ENCODE results near the gene CERKL. TPM values are rescaled to one million over a fixed set of nuclear protein-coding genes. Genes with fewer than 3 reads are reported as not detected.

Gene CERKL
- total and polyA plus RNA-seq, 2 experiments from 2014 or later: 0.32 to 0.69 TPM

DNA sequence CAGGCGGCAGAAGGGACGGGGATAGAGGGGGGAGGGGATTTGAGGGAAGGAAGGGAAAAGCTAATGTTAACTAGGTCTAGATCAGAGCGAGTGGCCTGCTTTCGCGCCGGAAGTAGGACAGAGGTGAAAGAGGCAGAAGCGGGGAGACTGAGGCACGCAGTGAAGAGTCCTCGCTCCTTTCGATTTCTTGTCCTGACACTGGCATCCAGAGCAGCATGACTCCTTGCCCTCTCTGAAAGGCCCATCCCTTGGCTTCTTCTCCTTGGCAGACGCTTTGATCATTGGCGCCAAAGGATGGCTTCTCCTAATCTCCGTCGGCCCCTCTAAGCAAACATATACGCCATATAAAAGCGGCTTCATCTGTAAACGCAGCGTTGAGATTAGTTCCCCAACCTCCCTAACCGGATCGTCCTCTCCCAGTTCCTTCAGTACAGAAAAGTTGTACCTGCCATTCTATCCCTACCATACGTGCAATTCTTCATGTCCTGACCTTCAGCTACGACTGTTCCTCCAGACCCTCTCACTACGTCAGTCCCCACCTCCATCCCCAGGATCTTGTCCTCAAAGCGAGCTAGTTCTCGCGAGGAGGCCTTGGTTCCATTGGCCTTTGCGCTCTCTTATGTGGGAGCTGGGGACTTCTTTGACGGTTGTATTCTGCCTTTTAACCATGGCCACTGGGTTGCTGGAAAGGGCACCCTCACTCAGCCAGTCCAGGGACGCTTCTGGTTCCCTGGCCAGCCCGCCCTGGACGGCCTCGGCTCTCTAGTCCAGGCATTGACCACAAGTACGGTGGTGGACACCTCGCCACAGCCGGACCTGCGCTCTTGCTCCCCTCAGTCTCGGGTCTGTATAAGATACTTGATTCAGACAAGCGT is 24.3 kb upstream of the CERKL start:
- no peaks in the 10 kb centered on the region for H3K79me2 ChIP-seq (replicated peaks; ENCODE audit: insufficient read depth)
- Mint-ChIP-seq H3K27me3 (ENCODE audit: insufficient read depth, low read depth, poor library complexity) (peaks cover 93% of the 10 kb centered on the region), H3K27ac (no peak overlapping the region), H3K4me1 (peaks cover 59% of the 10 kb centered on the region), H3K9me3 (no peaks in the 10 kb centered on the region; the same call in 2 of the 3 replicates), H3K36me3 (ENCODE audit: low read depth) (no peaks in the 10 kb centered on the region; the same call in 2 of the 3 replicates), H3K4me3 (peak overlapping the region; percentile 76)
- ATAC-seq: no peak
- peaks cover 61% of the 10 kb centered on the region for H3K4me1 ChIP-seq (ENCODE audit: insufficient read depth)
- peak overlapping the region; percentile 83 for H2AFZ ChIP-seq
- H3K4me3 ChIP-seq: peak overlapping the region; percentile 62
- no peaks in the 10 kb centered on the region for H3K9me2 ChIP-seq (ENCODE audit: insufficient read depth)
- H4K20me1 ChIP-seq (replicated peaks; ENCODE audit: insufficient read depth): peaks cover 35% of the 10 kb centered on the region
- peak overlapping the region; percentile 88 for H3K4me2 ChIP-seq
- peak; percentile 85 for TF ChIP-seq EZH2phosphoT487 (IDR thresholded peaks at IDR 0.05; ENCODE audit: unreplicated experiment)
- TF ChIP-seq CREB1 (CRISPR knock-in tag; IDR thresholded peaks at IDR 0.05; ENCODE audit: low read depth): no peak
- peak; percentile 78 for TF ChIP-seq EZH2 (IDR thresholded peaks at IDR 0.05; ENCODE audit: low read depth, unreplicated experiment)
- peak; percentile 29; the same call in 1 of the 2 replicates for TF ChIP-seq NANOG (IDR thresholded peaks at IDR 0.05; ENCODE audit: borderline replicate concordance)
- no peak for TF ChIP-seq JUNB (IDR thresholded peaks at IDR 0.05; ENCODE audit: unreplicated experiment)
- DNase-seq (ENCODE audit: low spot score): peak; percentile 63
- H3F3A ChIP-seq (replicated peaks; ENCODE audit: low read depth): peaks cover 11% of the 10 kb centered on the region; the same call in 1 of the 2 replicates
- H3K27ac ChIP-seq (ENCODE audit: low read depth): no peak overlapping the region
- no peaks in the 10 kb centered on the region for H3K36me3 ChIP-seq (ENCODE audit: insufficient read depth)
- peaks cover 100% of the 10 kb centered on the region for H3K27me3 ChIP-seq (ENCODE audit: insufficient read depth)

DNA sequence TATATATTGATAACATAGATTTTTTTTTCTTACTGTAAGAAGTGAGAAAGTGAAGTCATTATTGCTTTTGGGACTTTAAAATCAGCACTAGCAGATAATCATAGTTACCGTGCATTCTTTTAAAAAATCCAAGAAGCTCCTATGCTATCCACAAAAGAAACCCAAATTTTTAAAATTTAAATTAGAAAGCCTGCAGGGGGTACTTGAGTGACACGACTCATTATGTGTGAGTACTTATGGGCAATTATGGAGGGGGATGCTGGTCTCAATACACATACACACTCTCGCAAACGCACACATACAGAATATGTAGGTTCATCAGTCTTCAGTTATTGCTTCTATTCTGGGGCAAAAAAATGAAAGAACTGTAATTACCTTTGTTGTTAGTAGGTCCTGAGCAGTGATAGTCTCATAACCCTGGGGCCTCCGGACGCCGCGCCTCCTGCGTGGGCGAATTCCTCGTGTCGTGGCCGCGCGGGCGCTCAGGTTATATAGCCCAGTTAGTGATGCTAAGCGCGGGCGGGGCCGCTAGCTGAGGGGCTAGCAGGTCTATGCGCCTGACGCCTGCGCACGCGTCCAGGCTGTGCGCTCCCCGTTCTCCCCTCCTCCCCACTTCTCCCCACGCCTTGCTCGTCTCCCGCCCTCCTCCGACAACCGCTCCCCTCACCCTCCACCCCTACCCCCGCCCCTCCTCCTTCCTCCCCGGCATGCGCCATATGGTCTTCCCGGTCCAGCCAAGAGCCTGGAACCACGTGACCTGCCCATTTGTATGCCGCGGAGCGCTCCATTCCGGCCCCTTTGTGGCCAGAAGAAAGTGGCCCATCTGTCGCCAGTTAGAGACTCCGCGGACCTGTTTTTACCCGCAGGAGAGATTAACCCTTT is 23.4 kb upstream of the CERKL start, which contains the start of gene NEUROD1:
Gene NEUROD1 (minus strand): TSS at position 463 of the 882 bp plus-strand sequence. CDS start 1,657 bp downstream, outside the sequence.
- Histone ChIP-seq H3K36me3 (ENCODE audit: insufficient read depth) (no peaks in the 10 kb centered on the region), H3K27me3 (ENCODE audit: insufficient read depth) (peaks cover 100% of the 10 kb centered on the region), H3K4me3 (peak within 1 kb of the TSS; percentile 62), H3F3A (replicated peaks; ENCODE audit: low read depth) (peaks cover 11% of the 10 kb centered on the region; the same call in 1 of the 2 replicates), H2AFZ (peak within 1 kb of the TSS; percentile 83), H3K79me2 (replicated peaks; ENCODE audit: insufficient read depth) (no peaks in the 10 kb centered on the region), H3K4me1 (ENCODE audit: insufficient read depth) (peaks cover 54% of the 10 kb centered on the region), H3K4me2 (peak within 1 kb of the TSS; percentile 88), H4K20me1 (replicated peaks; ENCODE audit: insufficient read depth) (peaks cover 35% of the 10 kb centered on the region), H3K27ac (ENCODE audit: low read depth) (no peak within 1 kb of the TSS), H3K9me2 (ENCODE audit: insufficient read depth) (no peaks in the 10 kb centered on the region)
- Mint-ChIP-seq H3K27ac (no peak within 1 kb of the TSS), H3K36me3 (ENCODE audit: low read depth) (no peaks in the 10 kb centered on the region; the same call in 2 of the 3 replicates), H3K4me3 (peak within 1 kb of the TSS; percentile 76), H3K27me3 (ENCODE audit: insufficient read depth, low read depth, poor library complexity) (peaks cover 88% of the 10 kb centered on the region), H3K9me3 (no peaks in the 10 kb centered on the region; the same call in 2 of the 3 replicates), H3K4me1 (peaks cover 55% of the 10 kb centered on the region)
- 0 out of 2 replicates have a peak, but pooled peaks have one; percentile 36 for TF ChIP-seq CREB1 (CRISPR knock-in tag; IDR thresholded peaks at IDR 0.05; ENCODE audit: low read depth)
- TF ChIP-seq ZNF462 (CRISPR knock-in tag; IDR thresholded peaks at IDR 0.05): no peak
- peak; percentile 93 for DNase-seq (ENCODE audit: low spot score)
- ATAC-seq: peak; percentile 22

Measured in GM23338 (cell line).